COLO668 (cell line): ENCODE results near the gene CLSTN2.

Experiments
- DNase-seq: peaks from one replicate; lab custom pipeline; 2025; ENCODE audit not compliant: unreplicated experiment; lab: John Stamatoyannopoulos, UW

Gene CLSTN2

DNA sequence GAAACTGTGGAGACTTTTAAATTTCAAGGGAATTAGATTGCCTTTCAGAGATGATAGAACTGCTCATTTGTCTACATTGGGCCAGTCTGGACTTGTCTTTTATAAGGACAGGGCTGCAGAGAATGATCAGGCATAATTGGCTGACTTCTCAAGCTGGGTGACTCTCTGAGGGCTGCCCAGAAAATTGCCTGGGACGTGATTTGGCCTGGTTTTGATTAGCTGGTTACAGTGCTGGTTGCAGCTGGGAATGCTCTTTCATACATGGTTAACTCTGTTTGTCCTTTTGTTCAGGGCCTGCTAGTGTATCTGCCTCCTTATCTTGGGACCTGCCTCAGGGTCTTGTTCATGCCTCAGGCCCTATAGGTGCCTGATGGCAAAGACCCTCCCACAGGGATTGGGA lies 245.6 kb downstream of the CLSTN2 start:
- DNase-seq = no peak

DNA sequence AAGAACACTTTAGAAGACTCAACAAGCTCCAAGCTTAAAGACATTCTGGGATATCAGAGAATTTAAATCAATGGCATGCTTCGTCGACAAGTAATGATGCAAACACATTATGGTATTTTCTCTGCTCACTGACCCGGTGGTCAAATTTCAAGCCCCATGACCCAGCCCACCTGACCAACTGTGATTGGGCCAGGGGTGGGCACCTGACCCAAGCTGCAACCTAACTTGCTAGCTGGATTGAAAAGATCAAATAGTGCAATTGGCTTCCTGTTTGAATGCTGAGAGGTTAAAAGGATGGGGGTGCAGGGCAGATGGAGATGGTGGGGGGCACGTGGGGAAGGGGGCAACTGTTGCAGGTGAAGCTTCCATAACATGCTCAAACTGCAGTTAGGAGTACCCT lies 250.4 kb downstream of the CLSTN2 start:
- no peak for DNase-seq

DNA sequence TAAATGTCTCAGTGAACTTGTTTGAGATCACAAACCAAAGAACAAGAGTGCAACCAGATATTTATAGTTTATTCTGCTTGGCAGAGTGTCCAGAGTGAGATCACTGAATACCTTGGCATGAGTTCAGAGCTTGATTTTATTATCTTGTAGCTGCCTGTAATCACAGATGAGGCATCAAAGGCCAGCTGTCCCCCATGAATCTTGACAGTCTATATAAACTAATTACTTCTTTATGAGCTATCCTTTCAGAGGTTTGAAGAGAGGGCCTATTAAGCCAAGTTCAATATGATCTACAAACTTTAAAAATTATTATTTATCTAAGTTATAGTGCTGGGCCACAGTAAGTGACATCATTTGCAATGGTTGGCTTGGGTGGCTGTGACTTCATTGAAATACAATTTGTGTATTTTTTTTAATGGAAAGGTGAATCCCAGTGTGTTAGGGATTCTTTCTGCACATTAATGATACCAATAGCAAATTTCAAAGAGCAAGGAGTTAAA lies 251.5 kb downstream of the CLSTN2 start:
- DNase-seq = no peak

DNA sequence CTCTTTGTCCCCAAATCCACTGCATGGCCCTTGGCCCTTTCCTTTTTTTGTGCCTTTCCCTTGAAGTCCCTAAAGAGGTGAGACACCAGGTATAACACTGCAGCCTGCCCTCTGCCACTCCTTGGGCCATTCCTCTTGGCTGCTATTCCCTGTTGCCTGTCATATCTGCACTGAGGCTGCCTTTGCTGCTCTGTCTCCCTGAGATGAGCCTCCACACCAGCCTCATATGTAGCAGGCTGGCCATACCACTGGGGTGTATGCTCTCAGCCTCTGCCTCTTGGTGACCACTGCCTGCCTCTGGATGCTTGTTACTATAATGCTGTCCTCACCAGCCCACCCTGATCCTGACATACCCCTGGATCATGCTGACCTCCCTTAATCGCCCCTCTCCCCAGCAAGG lies 252.0 kb downstream of the CLSTN2 start:
- DNase-seq = no peak

DNA sequence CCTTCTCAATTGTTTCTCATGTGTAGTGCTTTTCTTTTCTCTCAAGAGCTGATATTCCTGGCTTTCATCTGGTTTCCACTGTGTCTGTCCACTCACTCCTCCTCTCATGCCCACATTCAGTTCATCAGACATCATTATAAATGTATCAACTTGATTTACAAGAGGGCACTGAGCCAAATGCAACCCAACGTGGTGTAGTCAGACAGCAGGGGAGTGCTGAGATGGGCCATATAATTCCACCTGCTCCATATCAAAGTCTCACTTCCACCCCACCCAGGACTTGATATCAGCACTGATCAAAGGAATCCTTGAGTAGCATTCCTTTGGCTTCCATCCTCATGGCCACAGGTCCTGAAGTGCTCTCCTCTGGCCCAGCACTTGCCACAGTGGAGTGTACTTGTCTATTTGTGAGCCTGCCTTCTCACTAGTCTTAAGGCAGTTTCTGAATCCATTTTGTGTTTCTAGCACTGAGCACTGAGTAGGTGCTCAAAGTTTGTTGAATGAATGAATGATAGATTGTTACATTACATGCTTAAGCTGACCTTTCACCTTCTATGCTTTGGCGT lies 252.8 kb downstream of the CLSTN2 start:
- no peak for DNase-seq

DNA sequence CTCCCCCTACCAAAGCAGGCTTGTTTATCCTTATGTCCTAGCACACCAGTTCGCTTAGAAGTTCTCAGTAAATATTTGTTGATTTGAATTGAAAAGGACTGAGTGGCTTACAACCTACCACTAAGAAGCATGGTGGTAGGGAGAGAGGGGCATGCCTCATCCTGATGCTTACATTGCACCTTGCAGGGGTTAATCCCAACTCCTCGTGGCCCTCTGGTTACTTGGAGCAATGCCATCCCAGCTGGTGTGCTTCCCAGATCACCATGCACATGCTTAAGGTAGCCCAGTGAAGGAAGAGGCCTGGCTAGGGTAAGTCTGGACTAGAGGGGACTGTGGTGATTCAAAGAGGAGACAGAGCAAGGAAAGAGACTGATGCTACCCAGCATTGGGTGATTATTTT lies 253.3 kb downstream of the CLSTN2 start:
- no peak for DNase-seq

DNA sequence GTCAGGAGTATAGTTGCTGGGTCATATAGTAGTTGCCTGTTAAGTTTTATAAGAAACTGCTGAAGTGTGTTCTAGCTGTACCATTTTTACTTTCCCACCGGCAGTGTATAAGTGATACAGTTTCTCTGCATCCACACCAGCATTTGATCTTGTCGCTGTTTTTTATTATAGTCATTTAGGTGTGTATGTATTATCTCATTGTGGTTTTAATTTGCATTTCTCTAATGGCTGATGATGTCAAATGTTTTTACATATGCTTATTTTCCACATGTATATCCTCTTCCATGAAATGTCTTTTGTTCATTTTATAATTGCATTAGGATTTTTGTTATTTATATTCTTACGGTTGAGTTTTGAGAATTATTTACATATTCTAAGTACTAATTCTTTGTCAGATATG lies 254.3 kb downstream of the CLSTN2 start:
- DNase-seq = no peak

DNA sequence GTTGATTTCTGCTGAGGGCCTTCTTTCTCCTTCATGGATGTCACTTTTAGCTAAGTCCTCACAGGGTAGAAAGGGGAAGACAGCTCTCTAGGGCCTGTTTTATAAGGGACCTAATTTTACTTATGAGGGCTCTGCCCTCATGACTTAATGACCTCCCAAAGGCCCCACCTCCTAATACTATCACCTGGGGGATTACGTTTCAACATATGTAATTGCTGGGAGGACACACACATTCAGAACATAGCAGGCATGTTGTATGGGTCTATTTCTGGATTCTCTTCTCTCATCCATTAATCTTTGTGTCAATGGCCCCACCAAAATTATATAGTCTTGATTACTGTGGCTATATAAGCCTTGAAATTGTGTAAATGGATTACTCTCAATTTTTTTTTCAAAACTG lies 255.0 kb downstream of the CLSTN2 start:
- DNase-seq = no peak

DNA sequence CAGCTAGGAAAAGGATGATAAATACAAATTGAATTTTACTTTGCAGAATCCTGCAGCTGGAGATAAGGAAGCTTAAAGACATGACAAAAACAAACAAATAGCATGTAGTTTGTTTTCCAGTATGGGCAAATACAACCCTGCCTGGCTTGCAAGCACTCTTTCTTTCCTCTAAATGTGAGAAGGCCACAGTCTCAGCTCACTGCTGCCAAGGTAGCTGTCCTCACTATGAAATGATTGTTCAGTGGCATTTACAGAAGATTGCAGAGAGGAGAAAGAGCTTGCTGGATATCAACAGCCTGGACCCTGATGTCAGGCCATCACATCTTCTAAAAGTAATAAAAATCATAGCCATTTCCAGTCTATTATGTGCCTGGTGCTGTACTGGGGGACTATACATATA lies 262.0 kb downstream of the CLSTN2 start:
- DNase-seq = no peak

DNA sequence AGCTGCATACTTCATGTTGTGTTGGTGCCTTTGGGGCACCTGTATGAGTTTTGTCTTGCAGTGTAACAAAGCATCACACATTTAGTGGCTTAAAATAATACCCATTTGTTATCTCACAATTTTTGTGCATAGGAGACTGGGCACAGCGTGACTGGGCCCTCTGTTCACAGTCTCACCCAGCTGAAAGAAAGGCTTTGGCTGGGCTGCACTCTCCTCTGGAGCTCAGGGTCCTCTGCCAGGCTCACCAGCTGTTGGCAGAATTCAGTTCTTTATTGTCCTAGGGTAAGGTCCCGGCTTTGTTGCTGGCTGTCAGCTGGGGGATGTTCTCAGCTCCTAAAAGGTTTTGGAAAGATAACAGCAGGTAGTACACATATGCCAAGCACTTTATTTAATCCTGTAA lies 263.3 kb downstream of the CLSTN2 start:
- no peak for DNase-seq

DNA sequence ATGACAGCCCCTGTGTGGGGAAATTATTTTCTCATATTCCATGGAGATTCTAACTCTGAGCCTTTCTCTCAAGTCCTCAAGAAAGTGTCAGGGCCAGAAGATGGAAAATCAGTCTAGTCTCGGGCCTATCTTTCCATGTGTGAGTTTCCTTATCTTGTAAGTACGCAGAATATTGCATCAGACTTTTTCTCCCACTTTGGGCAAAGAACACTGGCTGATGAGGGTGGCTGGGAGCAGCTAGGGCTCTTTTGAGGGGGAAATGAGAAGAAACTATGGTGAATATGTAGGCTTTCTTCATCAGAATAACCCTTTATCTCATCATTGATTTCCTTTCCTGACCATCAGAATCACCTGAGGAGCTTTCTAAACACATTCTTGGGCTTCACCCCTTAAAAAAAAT lies 264.0 kb downstream of the CLSTN2 start:
- DNase-seq = no peak

DNA sequence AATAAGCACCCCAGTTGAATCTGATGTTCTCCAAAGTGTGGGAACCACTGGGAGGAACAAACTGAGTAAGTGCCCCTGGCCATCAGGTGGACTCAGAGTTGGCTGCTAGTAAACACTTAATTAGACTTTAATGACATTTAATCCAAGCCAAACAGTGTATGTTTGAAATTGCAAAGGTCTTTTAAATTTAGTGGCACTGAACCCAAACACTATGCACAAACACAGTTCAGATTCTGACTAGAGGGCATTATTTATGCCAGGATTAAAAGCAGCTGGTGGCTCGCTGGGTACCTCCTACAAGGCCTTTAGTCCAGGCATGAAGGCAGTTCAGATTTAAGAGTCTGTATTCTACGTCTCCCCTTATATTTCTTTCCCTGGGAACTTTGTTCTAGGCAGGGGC lies 264.8 kb downstream of the CLSTN2 start:
- DNase-seq = peak; percentile 7

DNA sequence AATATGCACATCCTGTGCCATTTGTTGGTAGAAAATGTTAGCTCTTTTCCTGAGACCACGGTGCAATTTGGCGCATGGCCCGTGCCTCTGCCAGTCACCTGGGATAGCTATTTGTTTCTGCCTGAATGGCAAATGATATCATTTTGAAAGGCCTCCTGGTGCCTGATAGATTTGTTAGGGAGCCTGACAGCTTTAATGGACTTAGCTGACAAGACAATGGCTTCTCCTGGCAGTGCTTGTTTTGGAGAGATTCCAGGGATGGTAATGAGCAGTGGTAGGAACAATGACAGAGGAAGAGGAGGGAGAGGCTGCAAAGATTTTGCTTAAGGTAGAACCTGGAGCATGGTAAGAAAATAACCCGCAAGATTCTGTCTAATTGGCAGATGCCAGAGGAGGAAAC lies 268.5 kb downstream of the CLSTN2 start:
- DNase-seq = peak; percentile 46

DNA sequence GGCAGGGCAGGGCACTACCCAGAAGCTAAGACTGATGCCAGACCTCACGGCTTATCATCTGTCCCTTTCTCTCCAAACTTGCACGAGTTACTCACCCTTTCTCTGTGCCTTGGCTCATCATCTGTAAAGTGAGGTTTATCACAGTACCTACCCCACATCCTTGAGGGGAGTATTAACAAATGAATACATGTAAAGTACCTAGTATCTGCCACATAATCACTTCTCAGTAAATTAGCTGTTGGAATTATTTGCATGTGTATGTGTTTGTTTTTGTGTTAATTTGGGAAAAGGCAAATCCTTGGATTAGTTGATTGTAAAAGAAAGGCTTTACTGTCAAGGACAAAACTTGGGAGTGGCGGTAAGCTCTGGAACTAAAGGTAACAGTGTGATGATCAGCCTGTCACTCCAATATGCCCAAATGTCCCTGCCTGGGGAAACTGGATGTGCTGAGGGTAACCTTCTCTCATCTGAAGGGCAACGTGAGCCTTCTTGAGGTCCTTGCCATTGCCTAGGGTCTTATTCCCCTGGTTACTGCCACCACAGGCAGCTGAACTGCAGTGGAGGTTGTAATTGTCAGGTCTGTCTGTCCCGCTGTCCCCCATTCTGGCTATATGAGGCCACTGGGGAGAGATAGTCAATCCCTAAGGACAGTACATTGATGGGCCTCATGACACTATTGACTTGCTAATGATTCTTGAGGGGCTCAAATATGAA lies 269.4 kb downstream of the CLSTN2 start:
- DNase-seq = no peak

DNA sequence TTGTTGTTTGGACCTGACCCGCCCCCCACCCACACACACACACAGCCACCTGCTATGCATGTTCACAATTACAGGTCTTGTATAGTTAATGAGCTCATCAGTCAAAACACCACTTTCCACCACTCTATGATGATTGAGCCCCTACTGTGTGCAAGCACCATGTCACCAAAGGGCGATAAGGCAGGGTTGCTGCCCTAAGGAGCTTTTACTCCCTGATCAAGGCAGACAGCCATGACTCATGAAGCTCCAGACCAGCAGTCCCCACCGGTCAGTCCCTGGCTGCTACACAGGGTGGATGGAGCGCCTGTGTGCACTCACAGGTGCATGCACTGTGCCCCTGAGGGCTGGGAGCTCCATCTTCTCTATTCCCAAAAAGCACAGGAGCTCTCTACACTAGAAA lies 270.6 kb downstream of the CLSTN2 start:
- DNase-seq = no peak

DNA sequence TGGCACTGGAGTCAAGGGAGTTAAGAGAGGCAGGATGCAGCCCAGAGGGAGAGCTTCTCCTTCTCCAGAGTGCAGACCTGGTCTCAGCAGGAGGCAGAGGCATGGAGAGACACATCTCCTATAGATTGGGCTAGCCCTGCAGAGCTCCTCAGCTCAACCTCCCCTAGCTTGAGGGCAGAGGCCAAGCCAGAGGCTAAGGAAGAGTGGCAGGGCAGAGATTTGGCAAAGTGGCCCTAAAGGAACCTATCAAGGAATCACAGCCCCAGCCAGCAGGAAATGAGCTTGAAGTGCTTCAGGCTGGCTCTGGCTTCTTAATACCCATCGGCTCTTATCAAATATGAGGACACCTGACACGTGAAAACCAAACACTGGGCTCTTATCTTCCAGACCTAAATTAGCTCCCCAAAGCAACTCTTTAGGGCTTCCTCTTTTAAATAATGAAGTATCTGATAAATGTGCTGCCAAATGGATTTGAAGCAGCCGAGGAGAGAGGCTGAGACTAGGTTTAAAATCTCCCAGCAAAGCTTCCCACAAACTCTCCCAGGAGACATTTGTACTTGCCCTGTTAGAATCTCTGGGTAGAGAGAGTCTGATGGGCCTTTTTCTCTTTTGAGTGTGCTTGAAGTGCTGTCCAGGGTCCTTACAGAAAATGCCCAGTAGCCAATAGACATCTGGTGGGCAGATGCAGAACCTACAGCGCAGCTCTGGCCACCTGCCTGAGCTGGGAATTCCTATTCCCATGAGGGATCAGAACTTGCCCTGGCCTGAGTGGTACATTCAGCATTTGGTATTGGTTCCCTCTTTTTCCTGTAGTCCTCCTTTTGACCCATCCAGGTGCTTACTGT lies 271.4 kb downstream of the CLSTN2 start:
- peak; percentile 24 for DNase-seq

DNA sequence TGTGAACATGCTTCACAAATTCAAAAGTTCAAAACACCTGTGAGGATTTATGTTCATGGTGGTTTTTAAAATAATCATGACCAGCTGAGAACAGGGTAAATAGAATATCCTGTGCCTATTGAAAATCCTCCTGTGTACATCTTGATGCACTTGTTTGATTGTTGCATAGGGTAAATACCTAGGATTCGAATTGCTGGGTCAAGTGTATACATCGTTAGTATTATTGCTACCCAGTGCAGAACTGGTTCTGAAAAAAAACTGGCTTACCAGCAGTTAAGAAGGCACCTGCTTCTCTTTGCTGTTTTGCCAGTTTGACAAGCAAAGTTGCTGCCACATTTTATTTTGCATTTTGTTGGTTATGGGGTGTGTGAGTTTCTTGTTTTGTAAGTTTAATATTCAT lies 272.6 kb downstream of the CLSTN2 start:
- no peak for DNase-seq

DNA sequence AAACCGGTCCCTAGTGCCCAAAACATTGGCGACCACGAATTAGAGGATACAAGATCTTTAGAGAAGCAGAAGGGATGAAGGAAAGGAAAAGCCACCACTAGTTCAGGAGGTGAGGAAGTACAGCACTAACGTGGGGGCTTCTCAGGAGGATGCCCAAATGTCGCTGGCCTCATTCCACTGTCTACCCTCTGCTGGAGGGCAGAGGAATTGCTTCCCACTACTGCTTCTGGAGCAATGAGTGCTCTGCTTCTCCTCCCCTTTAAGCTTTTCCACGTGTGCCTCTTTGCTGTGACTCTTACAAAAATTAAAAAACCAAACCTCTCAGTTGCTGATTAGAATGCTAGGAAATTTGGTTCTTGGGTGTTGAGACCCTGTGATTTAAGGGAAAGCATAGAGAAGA lies 281.3 kb downstream of the CLSTN2 start:
- DNase-seq = no peak

DNA sequence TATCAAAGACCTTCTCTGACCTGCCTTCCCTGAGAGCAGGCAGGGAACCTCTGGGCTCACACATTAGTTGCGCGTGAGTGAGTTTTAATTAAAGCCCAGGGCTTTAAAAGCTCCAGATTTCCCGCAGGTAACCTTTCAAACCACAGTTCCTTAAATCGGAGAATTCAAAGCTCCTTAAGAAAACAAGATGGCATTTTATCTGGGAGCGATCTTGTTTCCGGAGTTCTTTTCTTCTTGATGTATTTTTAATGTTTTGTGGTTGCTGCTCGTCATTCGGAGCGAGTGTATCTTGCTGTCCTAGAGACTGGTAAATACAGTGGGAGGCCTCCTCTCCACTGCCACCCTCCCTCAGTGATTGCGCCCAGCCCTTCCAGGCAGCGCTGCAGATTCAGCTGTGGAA lies 284.3 kb downstream of the CLSTN2 start:
- DNase-seq = no peak

DNA sequence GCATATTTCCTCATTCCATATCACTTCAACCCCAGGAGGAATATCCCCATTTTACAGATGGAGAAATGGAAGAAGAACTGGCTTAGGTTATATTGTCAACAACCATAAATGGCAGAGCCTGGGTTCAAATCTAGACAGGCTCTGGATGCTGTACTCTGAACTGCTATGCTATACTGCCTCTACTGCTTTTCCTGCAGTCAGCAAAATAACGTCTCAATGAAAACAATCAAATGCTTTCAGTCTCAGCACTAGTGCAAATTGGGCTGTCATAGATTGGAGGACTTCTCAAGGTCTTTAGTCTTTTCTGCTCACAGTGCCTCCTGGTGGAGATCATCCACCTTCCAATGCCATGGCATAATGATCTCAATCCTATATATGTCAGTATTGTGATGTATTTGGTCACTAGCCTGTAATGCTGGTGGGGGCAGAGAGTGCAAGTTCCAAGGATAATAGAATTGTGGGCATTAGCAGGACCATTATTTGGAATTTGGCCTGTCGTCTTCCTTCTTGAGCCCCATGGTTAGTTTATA lies 285.0 kb downstream of the CLSTN2 start:
- DNase-seq = peak; percentile 6

DNA sequence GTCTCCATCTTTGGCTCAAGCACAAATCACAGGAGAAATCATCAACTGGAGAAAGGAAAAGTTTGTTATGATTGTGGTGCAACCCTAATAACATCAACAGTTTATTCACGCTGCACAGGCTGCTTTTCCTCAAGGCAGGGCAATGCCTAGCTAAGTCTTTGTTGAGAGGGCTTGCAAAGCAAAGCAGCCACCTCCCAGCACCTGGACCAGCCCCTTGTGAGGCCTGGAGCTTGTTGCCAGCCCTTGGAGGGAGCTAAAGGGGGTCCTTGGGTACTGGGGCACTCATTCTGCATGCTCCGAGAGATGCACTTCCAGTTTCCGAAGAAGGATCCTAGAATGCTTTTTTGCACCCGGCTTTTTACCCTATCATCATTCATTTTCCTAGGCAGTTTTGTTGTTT lies 288.2 kb downstream of the CLSTN2 start:
- no peak for DNase-seq

DNA sequence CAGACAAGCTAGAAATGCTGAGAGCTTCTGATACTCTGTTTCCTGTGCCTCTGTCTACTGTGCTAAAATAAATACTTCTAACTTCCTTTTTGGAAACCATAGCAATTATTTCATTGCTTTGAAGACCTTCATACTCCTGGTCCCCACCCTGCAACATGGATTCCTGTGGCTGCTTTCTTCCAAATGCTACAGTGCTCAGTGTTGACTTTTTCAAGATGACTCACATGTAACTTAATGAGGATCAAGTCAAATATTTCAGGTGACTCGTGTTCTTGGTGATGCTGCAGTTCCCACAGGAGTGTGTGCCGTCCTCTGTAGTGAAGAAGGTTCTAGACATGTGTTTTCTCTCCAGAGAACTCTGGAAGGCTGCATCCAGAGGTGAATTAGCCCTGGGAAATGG lies 288.6 kb downstream of the CLSTN2 start:
- DNase-seq = no peak
